Measurements from ENCODE around the gene TBC1D8. TPM values are rescaled to one million over a fixed set of nuclear protein-coding genes. Genes with fewer than 3 reads are reported as not detected.

Gene TBC1D8
- total RNA-seq, 4 donors from 2014 or later = 19.5 to 46.9 (median 24.8) TPM

DNA sequence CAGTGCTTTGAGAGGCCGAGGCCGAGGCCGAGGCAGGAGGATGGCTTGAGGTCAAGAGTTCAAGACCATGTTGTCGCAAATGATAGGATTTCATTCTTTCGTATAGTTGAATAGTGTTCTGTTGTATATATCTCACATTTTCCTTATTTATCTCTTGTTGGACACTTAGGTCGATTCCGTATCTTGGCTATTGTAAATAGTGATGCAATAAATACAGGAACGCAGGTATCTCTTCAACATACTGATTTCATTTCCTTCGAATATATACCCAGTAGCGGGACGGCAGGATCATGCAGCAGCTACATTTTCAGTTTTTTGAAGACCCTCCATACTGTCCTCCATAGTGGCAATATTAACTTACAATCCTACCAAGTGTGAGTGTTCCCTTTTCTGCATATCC is 4.1 kb downstream of the TBC1D8 start:
- no peak for DNase-seq
- TF ChIP-seq, protein P1, sequence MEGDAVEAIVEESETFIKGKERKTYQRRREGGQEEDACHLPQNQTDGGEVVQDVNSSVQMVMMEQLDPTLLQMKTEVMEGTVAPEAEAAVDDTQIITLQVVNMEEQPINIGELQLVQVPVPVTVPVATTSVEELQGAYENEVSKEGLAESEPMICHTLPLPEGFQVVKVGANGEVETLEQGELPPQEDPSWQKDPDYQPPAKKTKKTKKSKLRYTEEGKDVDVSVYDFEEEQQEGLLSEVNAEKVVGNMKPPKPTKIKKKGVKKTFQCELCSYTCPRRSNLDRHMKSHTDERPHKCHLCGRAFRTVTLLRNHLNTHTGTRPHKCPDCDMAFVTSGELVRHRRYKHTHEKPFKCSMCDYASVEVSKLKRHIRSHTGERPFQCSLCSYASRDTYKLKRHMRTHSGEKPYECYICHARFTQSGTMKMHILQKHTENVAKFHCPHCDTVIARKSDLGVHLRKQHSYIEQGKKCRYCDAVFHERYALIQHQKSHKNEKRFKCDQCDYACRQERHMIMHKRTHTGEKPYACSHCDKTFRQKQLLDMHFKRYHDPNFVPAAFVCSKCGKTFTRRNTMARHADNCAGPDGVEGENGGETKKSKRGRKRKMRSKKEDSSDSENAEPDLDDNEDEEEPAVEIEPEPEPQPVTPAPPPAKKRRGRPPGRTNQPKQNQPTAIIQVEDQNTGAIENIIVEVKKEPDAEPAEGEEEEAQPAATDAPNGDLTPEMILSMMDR (IDR thresholded peaks at IDR 0.05) = no peak
- TF ChIP-seq POLR2A (IDR thresholded peaks at IDR 0.05) = no peak
- Histone ChIP-seq H3K27me3 (no peaks in the 10 kb centered on the region), H3K4me3 (no peak overlapping the region), H3K27ac (no peak overlapping the region), H3K4me1 (peaks cover 7 to 56% (median 35%) of the 10 kb centered on the region in 3 donors), H3K9me3 (no peaks in the 10 kb centered on the region), H3K36me3 (no peaks in the 10 kb centered on the region)
- 87 to 95% methylated on average over 11 of the region's 11 CpGs for WGBS, 2 donors
- intact Hi-C loops (cut with DNase I) = no loop called here

DNA sequence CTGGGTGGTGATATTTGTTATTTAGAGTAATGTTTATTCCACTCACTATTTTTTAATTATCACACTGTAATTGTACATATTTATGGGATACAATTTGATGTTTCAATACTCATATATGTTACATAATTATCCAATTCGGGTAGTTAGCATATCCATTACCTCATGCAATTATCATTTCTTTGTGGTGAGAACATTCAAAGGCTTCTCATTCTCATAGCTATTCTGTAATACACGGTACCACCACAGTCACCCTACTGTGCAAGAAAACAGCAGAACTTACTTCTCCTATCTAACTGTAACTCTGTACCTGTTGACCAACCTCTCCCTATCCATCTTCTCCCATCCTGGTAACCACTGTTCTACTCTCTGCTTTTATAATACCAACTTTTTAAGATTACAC is 4.6 kb downstream of the TBC1D8 start:
- Histone ChIP-seq H3K36me3 (no peaks in the 10 kb centered on the region), H3K4me1 (peaks cover 4 to 51% (median 32%) of the 10 kb centered on the region in 3 donors), H3K4me3 (no peak overlapping the region), H3K27me3 (no peaks in the 10 kb centered on the region), H3K9me3 (no peaks in the 10 kb centered on the region), H3K27ac (no peak overlapping the region)
- 73 to 82% methylated on average over 2 of the region's 2 CpGs for WGBS, 2 donors
- DNase-seq = no peak
- TF ChIP-seq, protein P1 (IDR thresholded peaks at IDR 0.05) = no peak
- intact Hi-C loops (cut with DNase I) = no loop called here

DNA sequence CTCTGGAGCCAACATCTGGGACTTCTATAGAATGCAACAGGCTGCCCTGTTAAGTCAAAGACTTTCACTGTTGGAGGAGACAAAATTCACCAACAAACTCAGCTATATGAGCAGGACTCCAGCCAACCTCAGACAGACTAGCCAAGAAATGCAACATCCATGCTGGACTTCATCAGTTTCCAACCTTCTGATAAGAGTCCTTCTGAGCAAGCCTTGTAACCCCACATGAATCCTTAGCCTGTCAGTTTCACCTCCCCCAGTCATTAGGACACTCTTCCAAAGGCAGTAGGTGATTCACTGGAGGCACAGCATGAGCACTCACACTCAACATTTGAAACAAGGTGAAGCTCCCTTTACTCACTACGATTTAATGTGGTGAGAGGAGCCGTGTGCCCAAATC is 5.8 kb downstream of the TBC1D8 start:
- WGBS, 2 donors = 60 to 62% methylated on average over 2 of the region's 2 CpGs
- Histone ChIP-seq H3K4me1 (peaks cover 4 to 60% (median 36%) of the 10 kb centered on the region in 3 donors), H3K4me3 (no peak overlapping the region), H3K27me3 (no peaks in the 10 kb centered on the region), H3K36me3 (no peaks in the 10 kb centered on the region), H3K9me3 (no peaks in the 10 kb centered on the region), H3K27ac (no peak overlapping the region)
- no peak for DNase-seq
- TF ChIP-seq, protein P1 (IDR thresholded peaks at IDR 0.05) = no peak
- no peak for TF ChIP-seq POLR2A (IDR thresholded peaks at IDR 0.05)
- intact Hi-C loops (cut with DNase I) = no loop called here

DNA sequence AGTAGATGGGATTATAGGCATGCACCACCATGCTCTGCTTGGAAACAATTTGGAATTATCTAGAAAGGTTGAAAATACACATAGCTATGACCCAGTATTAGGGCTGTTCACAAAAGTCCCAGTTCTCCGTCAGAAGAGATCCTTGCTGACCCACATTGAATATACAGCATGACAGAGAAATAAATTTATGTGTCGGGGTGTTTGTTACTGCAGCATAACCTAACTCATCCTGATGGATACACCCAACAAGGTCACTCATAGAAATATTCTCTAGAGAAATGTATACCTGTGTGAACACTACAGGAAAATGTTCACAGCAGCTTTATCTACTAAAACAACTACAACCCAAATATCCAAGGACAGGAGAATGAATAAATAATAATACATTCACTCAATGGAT is 9.0 kb downstream of the TBC1D8 start:
- intact Hi-C loops (cut with DNase I) = no loop called here
- Histone ChIP-seq H3K4me1 (peaks cover 0 to 43% (median 8%) of the 10 kb centered on the region in 3 donors), H3K27me3 (no peaks in the 10 kb centered on the region), H3K9me3 (no peaks in the 10 kb centered on the region), H3K36me3 (no peaks in the 10 kb centered on the region), H3K4me3 (no peak overlapping the region), H3K27ac (no peak overlapping the region)
- 93% methylated on average over 2 of the region's 2 CpGs for WGBS, 2 donors
- no peak for TF ChIP-seq POLR2A (IDR thresholded peaks at IDR 0.05)
- TF ChIP-seq, protein P1 (IDR thresholded peaks at IDR 0.05) = no peak
- DNase-seq = no peak

DNA sequence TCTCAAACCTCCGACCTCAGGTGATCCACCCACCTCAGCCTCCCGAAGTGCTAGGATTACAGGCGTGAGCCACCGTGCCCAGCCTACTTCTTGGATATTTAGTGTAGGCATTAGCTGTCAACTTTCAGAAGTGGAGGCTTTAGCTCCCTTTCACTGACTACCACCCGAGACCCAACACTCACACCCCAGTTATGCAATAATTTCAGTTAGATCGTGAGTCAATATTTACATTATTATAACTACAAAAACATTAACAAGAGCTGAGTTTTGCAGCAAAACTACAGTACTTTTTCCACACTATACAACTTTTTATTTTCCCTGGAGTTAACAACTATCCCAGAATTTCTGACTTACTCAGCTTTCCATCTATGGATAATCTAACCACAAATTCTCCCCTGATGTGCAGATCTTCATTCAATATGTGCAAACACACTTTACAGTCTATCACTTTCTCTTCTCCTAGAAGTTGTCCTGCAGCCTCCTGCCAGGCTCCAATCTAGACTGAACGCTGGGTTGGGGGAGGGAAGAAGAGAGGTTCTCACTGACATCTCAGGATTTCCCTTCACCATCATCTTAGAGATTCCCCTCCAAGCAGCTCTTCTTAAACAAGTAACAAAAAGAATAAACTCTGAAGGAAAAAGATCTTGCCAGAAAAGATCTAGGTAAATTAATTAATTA is 10.1 kb downstream of the TBC1D8 start:
- no peak overlapping the region for H3K27ac ChIP-seq
- intact Hi-C loops (cut with DNase I) = no loop called here
- H3K4me3 ChIP-seq = no peak overlapping the region
- H3K36me3 ChIP-seq = no peaks in the 10 kb centered on the region
- TF ChIP-seq, protein P1 (IDR thresholded peaks at IDR 0.05) = no peak
- TF ChIP-seq POLR2A (IDR thresholded peaks at IDR 0.05) = no peak
- no peak for DNase-seq
- H3K4me1 ChIP-seq = peaks cover 0 to 43% (median 8%) of the 10 kb centered on the region in 3 donors
- no peaks in the 10 kb centered on the region for H3K9me3 ChIP-seq
- no peaks in the 10 kb centered on the region for H3K27me3 ChIP-seq
- WGBS, 2 donors = 33 to 42% methylated on average over 7 of the region's 7 CpGs

Data from esophagus squamous epithelium (tissue), 5 donors.